ENCODE results near the gene UBA1. TPM values are rescaled to one million over a fixed set of nuclear protein-coding genes. Genes with fewer than 3 reads are reported as not detected.
A peak's percentile ranks its signal among the peaks of the same experiment; 100 is the strongest.

UBA1 gene
- total and polyA plus RNA-seq, 11 donors = 86.9 to 171 (median 130) TPM

DNA sequence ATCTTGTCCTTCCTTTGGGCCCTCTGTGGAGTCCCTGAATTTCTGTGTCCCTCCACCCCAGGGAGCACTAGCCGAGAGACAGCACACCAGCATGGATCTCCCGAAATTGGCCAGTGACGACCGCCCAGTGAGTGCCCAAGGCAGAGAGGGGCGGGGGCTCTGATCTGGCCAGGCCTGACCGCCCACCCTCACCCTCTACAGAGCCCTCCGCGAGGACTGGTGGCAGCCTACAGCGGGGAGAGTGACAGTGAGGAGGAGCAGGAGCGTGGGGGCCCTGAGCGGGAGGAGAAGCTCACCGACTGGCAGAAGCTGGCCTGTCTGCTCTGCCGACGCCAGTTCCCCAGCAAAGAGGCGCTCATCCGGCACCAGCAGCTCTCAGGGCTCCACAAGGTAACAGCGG lies 8.4 kb upstream of the UBA1 start:
- Histone ChIP-seq H3K4me1 (peaks cover 0 to 3% (median under 1%) of the 10 kb centered on the region in 12 donors), H3K4me3 (no peak overlapping the region), H3K27me3 (peaks cover 0 to 55% (median 0%) of the 10 kb centered on the region in 9 donors), H3K36me3 (peaks cover 0 to 60% (median 44%) of the 10 kb centered on the region in 9 donors), H3K27ac (no peak overlapping the region), H3K9me3 (no peaks in the 10 kb centered on the region)
- intact Hi-C loops (cut with DNase I) = no loop called here
- TF ChIP-seq POLR2A (IDR thresholded peaks at IDR 0.05) (no peak), CTCF (IDR thresholded peaks at IDR 0.05) (no peak)
- WGBS, 4 donors = 73 to 92% (median 87%) methylated on average over 12 to 17 of the region's 17 CpGs
- peak in 1 of 5 donors; percentile 15 for DNase-seq
- peak in 1 of 4 donors; percentile 7 for ATAC-seq

DNA sequence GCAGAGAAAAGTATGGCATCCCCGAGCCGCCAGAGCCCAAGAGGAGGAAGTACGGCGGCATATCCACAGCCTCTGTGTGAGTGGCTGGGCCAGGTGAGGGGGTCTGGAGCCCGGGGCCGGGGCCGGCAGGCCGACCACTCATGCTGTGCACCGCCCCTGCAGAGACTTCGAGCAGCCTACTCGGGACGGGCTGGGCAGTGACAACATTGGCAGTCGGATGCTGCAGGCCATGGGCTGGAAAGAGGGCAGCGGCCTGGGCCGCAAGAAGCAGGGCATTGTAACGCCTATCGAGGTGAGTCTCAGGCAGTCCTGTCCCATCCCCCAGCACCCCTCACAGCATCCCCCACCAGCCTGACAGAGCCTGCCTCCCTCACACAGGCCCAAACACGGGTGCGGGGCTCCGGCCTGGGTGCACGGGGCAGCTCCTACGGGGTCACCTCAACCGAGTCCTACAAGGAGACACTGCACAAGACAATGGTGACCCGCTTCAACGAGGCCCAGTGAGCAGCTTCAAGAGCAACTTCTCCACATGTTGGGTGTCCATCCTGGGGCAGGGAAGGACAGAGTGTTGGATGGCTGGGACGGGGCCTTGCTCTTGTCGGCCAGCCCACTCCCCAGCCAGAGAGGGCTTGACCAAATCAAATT lies 7.4 kb upstream of the UBA1 start:
- ATAC-seq (no peak), DNase-seq (peak in 1 of 5 donors; percentile 14)
- intact Hi-C loops (cut with DNase I) = no loop called here
- no peak for TF ChIP-seq POLR2A (IDR thresholded peaks at IDR 0.05)
- TF ChIP-seq CTCF (IDR thresholded peaks at IDR 0.05) = no peak
- peaks cover 0 to 10% (median 1%) of the 10 kb centered on the region in 12 donors for H3K4me1 ChIP-seq
- H3K27ac ChIP-seq = no peak overlapping the region
- no peak overlapping the region for H3K4me3 ChIP-seq
- WGBS, 4 donors = 82 to 88% (median 87%) methylated on average over 15 to 27 of the region's 27 CpGs
- peaks cover 0 to 54% (median 0%) of the 10 kb centered on the region in 9 donors for H3K27me3 ChIP-seq
- no peaks in the 10 kb centered on the region for H3K9me3 ChIP-seq
- peaks cover 0 to 51% (median 39%) of the 10 kb centered on the region in 9 donors for H3K36me3 ChIP-seq

GRCh38 chrX:47187106-47187677 lies 6.4 kb upstream of the UBA1 start:
- ATAC-seq (no peak), DNase-seq (peak in 1 of 5 donors; percentile 5)
- intact Hi-C loops (cut with DNase I) = no loop called here
- H3K27ac ChIP-seq = no peak overlapping the region
- WGBS, 4 donors = 63 to 97% (median 84%) methylated on average over 3 to 4 of the region's 4 CpGs
- H3K4me1 ChIP-seq = peaks cover 0 to 17% (median 3%) of the 10 kb centered on the region in 12 donors
- H3K27me3 ChIP-seq = peaks cover 0 to 52% (median 0%) of the 10 kb centered on the region in 9 donors
- H3K9me3 ChIP-seq = no peaks in the 10 kb centered on the region
- H3K4me3 ChIP-seq = no peak overlapping the region
- peaks cover 0 to 41% (median 30%) of the 10 kb centered on the region in 9 donors for H3K36me3 ChIP-seq
- TF ChIP-seq CTCF (IDR thresholded peaks at IDR 0.05) = no peak
- no peak for TF ChIP-seq POLR2A (IDR thresholded peaks at IDR 0.05)

DNA sequence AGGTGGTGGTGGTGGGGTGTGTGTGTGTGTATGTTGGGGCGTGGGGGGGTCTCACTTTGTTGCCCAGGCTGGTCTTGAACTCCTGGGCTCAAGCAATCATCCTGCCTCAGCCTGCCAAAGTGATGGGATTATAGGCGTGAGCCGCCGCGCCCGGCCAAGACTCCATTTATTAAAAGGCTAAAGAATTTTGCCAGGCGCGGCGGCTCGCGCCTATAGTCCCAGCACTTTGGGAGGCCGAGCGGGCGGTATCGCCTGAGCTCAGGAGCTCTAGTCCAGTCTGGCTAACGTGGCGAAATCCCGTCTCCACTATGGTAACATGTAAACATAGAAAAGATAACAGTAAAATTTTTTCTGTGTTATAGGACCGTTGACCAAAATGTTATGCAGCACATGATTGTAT lies 3.7 kb upstream of the UBA1 start:
- peaks cover 0 to 42% (median 0%) of the 10 kb centered on the region in 9 donors for H3K27me3 ChIP-seq
- intact Hi-C loops (cut with DNase I) = loop anchor here in 9 of 10 donors (5.0 to 10.0 kb wide), 6 partner anchors 192 to 835 kb away; partner anchors contain the start of genes ELK1 (in 3 of the 9) and UXT (in 2 of the 9)
- peaks cover 0 to 21% (median 15%) of the 10 kb centered on the region in 9 donors for H3K36me3 ChIP-seq
- ATAC-seq = no peak
- TF ChIP-seq CTCF (IDR thresholded peaks at IDR 0.05) (no peak), POLR2A (IDR thresholded peaks at IDR 0.05) (no peak)
- peak in 1 of 5 donors; percentile 15 for DNase-seq
- no peak overlapping the region for H3K27ac ChIP-seq
- H3K9me3 ChIP-seq = no peaks in the 10 kb centered on the region
- H3K4me3 ChIP-seq = no peak overlapping the region
- 65 to 77% (median 74%) methylated on average over 19 of the region's 19 CpGs for WGBS, 4 donors
- peaks cover 0 to 30% (median 6%) of the 10 kb centered on the region in 12 donors for H3K4me1 ChIP-seq

Data from heart left ventricle (tissue), 16 donors.